A673 (cell line): Measurements from ENCODE around the gene KLHDC2.

Source experiments
- EZH2 ChIP-seq: fragments of 200-600 bp; sonication (generic); IDR thresholded peaks from 2 replicates; pipeline ENCODE4 v1.6.1; 2017; ENCODE audit warnings: borderline replicate concordance, low read depth, mild to moderate bottlenecking, mixed read lengths, antibody characterized with exemption, low read length; ENCODE audit not compliant: poor library complexity, severe bottlenecking
- TF ChIP-seq, protein P1 (sequence below): fragments of 300-800, 200-600 bp; sonication (generic); conservative IDR thresholded peaks from 2 replicates; pipeline ENCODE4 v1.5.1; 2017; ENCODE audit warnings: low read depth, mild to moderate bottlenecking, antibody characterized with exemption, low read length, moderate library complexity, mixed read lengths

DNA sequence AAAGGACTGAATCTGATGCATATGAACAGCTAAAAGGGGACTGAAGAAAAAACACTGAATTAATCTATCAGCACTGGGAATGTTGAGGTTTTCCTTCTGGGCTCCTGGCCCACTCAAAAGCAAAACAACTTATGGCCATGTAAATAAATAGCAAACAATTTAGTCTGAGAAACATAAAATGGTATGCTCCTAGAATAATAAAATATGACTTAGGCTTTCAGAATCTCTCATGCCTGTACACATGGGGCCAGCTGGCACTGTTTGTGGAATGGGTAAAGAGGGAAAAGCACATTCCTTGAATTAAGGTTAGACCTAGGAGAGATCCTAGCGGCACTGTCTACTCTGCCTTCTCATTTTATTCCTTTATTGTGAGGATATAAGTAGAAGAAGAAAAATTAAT, 6.2 kb downstream of the KLHDC2 start:
- TF ChIP-seq, protein P1, sequence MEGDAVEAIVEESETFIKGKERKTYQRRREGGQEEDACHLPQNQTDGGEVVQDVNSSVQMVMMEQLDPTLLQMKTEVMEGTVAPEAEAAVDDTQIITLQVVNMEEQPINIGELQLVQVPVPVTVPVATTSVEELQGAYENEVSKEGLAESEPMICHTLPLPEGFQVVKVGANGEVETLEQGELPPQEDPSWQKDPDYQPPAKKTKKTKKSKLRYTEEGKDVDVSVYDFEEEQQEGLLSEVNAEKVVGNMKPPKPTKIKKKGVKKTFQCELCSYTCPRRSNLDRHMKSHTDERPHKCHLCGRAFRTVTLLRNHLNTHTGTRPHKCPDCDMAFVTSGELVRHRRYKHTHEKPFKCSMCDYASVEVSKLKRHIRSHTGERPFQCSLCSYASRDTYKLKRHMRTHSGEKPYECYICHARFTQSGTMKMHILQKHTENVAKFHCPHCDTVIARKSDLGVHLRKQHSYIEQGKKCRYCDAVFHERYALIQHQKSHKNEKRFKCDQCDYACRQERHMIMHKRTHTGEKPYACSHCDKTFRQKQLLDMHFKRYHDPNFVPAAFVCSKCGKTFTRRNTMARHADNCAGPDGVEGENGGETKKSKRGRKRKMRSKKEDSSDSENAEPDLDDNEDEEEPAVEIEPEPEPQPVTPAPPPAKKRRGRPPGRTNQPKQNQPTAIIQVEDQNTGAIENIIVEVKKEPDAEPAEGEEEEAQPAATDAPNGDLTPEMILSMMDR = no peak
- no peak for TF ChIP-seq EZH2
